HFF-Myc (cell line): ENCODE data around the gene PTPRN2.

Experiments
- DNase-seq: peaks from one replicate; pipeline ENCODE4 v3.0.0-alpha.2; 2011; ENCODE audit warnings: low read depth; ENCODE audit errors: extremely low read depth
- H3K4me3 ChIP-seq: replicated peaks from 2 replicates; pipeline ENCODE4 v1.5.1; 2011; ENCODE audit warnings: low read depth, mild to moderate bottlenecking, control low read depth, low read length
- CTCF ChIP-seq: IDR thresholded peaks from 2 replicates; pipeline ENCODE4 v1.5.1; 2012; ENCODE audit warnings: mild to moderate bottlenecking, low read depth, low read length, control low read depth; ENCODE audit errors: missing control alignments

Gene PTPRN2

GRCh38 chr7:158043551-158044481 lies 543.8 kb downstream of the PTPRN2 start:
- no peak overlapping the region for H3K4me3 ChIP-seq
- TF ChIP-seq CTCF: no peak

GRCh38 chr7:158042156-158042880 lies 545.3 kb downstream of the PTPRN2 start:
- no peak for TF ChIP-seq CTCF
- DNase-seq: no peak
- no peak overlapping the region for H3K4me3 ChIP-seq

More at GRCh38 chr7:158043551-158044481, 543.8 kb downstream of the PTPRN2 start:
- DNase-seq: no peak

- no peak overlapping the region for H3K4me3 ChIP-seq
- no peak for DNase-seq
- no peak for TF ChIP-seq CTCF
Observed at GRCh38 chr7:158040199-158040598, 547.4 kb downstream of the PTPRN2 start.

GRCh38 chr7:158039270-158039669 lies 548.4 kb downstream of the PTPRN2 start:
- no peak for DNase-seq
- TF ChIP-seq CTCF: no peak
- H3K4me3 ChIP-seq: no peak overlapping the region

GRCh38 chr7:158037211-158037610 lies 550.4 kb downstream of the PTPRN2 start:
- H3K4me3 ChIP-seq: no peak overlapping the region
- no peak for TF ChIP-seq CTCF
- no peak for DNase-seq

- no peak for DNase-seq
Observed at GRCh38 chr7:158035343-158035742, 552.3 kb downstream of the PTPRN2 start.

More at GRCh38 chr7:158035343-158035742, 552.3 kb downstream of the PTPRN2 start:
- TF ChIP-seq CTCF: no peak
- H3K4me3 ChIP-seq: no peak overlapping the region
